SJSA1 (cell line): Measurements from ENCODE around the gene CER1. TPM values are rescaled to one million over a fixed set of nuclear protein-coding genes. Genes with fewer than 3 reads are reported as not detected.

Experiments used
- DNase-seq, 2 experiments: peaks; one replicate each; pipeline ENCODE4 v3.0.0-alpha.2; 2015 to 2020; ENCODE audit warnings: low spot score in 2 of 2, low read depth in 1 of 2
- H3K27ac ChIP-seq: fragments of 250-450 bp; sonication (Bioruptor Pico); 2 replicates; pipeline ENCODE4 v1.5.1; 2020; ENCODE audit warnings: mild to moderate bottlenecking, moderate library complexity
- H3K27me3 ChIP-seq: fragments of 250-450 bp; sonication (Bioruptor Pico); replicated peaks from 2 replicates; pipeline ENCODE4 v1.5.1; 2020; ENCODE audit warnings: mild to moderate bottlenecking, moderate library complexity
- H3K36me3 ChIP-seq: fragments of 250-450 bp; sonication (Bioruptor Pico); 2 replicates; pipeline ENCODE4 v1.5.1; 2020; ENCODE audit warnings: mild to moderate bottlenecking
- H3K4me1 ChIP-seq: fragments of 250-450 bp; sonication (Bioruptor Pico); replicated peaks from 2 replicates; pipeline ENCODE4 v1.6.1; 2021; ENCODE audit warnings: mild to moderate bottlenecking
- H3K4me3 ChIP-seq: fragments of 250-450 bp; sonication (Bioruptor Pico); 2 replicates; pipeline ENCODE4 v1.5.1; 2020; ENCODE audit warnings: mild to moderate bottlenecking
- H3K9me3 ChIP-seq: fragments of 250-450 bp; sonication (Bioruptor Pico); replicated peaks from 2 replicates; pipeline ENCODE4 v1.5.1; 2020; ENCODE audit warnings: mild to moderate bottlenecking
- total RNA-seq: library from RNA; depleted of rRNA; stranded (reverse); fragments of >200 nt; shearing (Covaris generic); gene quantifications from 2 replicates; pipeline ENCODE4 v1.2.3, GENCODE V29; 2014

Gene CER1
- total RNA-seq, 1 experiment from 2014 or later: not detected

- Histone ChIP-seq H3K27ac (no peak overlapping the region), H3K4me3 (no peak overlapping the region), H3K9me3 (no peaks in the 10 kb centered on the region), H3K27me3 (no peaks in the 10 kb centered on the region), H3K36me3 (no peaks in the 10 kb centered on the region), H3K4me1 (no peaks in the 10 kb centered on the region)
- DNase-seq: no peak
Measured at GRCh38 chr9:14746626-14747025, 24.1 kb upstream of the CER1 start.

- Histone ChIP-seq H3K27ac (no peak overlapping the region), H3K4me1 (no peaks in the 10 kb centered on the region), H3K9me3 (no peaks in the 10 kb centered on the region), H3K4me3 (no peak overlapping the region), H3K27me3 (no peaks in the 10 kb centered on the region), H3K36me3 (no peaks in the 10 kb centered on the region)
- no peak for DNase-seq
Measured at GRCh38 chr9:14744768-14745167, 22.2 kb upstream of the CER1 start.

GRCh38 chr9:14741369-14741768, 18.8 kb upstream of the CER1 start:
- H3K4me3 ChIP-seq: no peak overlapping the region
- no peaks in the 10 kb centered on the region for H3K4me1 ChIP-seq
- H3K27ac ChIP-seq: no peak overlapping the region
- no peak for DNase-seq
- no peaks in the 10 kb centered on the region for H3K9me3 ChIP-seq
- no peaks in the 10 kb centered on the region for H3K27me3 ChIP-seq
- H3K36me3 ChIP-seq: no peaks in the 10 kb centered on the region

GRCh38 chr9:14733133-14733532, 10.6 kb upstream of the CER1 start:
- Histone ChIP-seq H3K27me3 (no peaks in the 10 kb centered on the region), H3K36me3 (no peaks in the 10 kb centered on the region), H3K9me3 (no peaks in the 10 kb centered on the region), H3K4me3 (no peak overlapping the region), H3K4me1 (no peaks in the 10 kb centered on the region), H3K27ac (no peak overlapping the region)
- DNase-seq: no peak

GRCh38 chr9:14731294-14731981, 8.9 kb upstream of the CER1 start:
- H3K27me3 ChIP-seq: no peaks in the 10 kb centered on the region
- DNase-seq: no peak
- H3K36me3 ChIP-seq: no peaks in the 10 kb centered on the region
- H3K9me3 ChIP-seq: no peaks in the 10 kb centered on the region
- H3K4me1 ChIP-seq: no peaks in the 10 kb centered on the region
- no peak overlapping the region for H3K4me3 ChIP-seq
- no peak overlapping the region for H3K27ac ChIP-seq

- Histone ChIP-seq H3K4me3 (no peak overlapping the region), H3K9me3 (no peaks in the 10 kb centered on the region), H3K27ac (no peak overlapping the region), H3K36me3 (no peaks in the 10 kb centered on the region), H3K4me1 (no peaks in the 10 kb centered on the region), H3K27me3 (no peaks in the 10 kb centered on the region)
- DNase-seq: no peak
Measured at GRCh38 chr9:14730461-14730898, 7.9 kb upstream of the CER1 start.

GRCh38 chr9:14723301-14723700, 768 bp upstream of the CER1 start:
- Histone ChIP-seq H3K36me3 (no peaks in the 10 kb centered on the region), H3K27ac (no peak overlapping the region), H3K4me3 (no peak overlapping the region), H3K27me3 (no peaks in the 10 kb centered on the region), H3K4me1 (no peaks in the 10 kb centered on the region), H3K9me3 (no peaks in the 10 kb centered on the region)
- no peak for DNase-seq

GRCh38 chr9:14719231-14719923, 3.2 kb downstream of the CER1 start:
- Histone ChIP-seq H3K27ac (no peak overlapping the region), H3K9me3 (no peaks in the 10 kb centered on the region), H3K27me3 (no peaks in the 10 kb centered on the region), H3K36me3 (no peaks in the 10 kb centered on the region), H3K4me3 (no peak overlapping the region), H3K4me1 (no peaks in the 10 kb centered on the region)
- DNase-seq: no peak

- H3K4me3 ChIP-seq: no peak overlapping the region
- DNase-seq: no peak
- H3K27ac ChIP-seq: no peak overlapping the region
- no peaks in the 10 kb centered on the region for H3K4me1 ChIP-seq
- H3K27me3 ChIP-seq: no peaks in the 10 kb centered on the region
- H3K36me3 ChIP-seq: no peaks in the 10 kb centered on the region
- H3K9me3 ChIP-seq: no peaks in the 10 kb centered on the region
Measured at GRCh38 chr9:14715102-14715501, 7.4 kb downstream of the CER1 start.

- DNase-seq: no peak
- Histone ChIP-seq H3K36me3 (no peaks in the 10 kb centered on the region), H3K4me3 (no peak overlapping the region), H3K9me3 (no peaks in the 10 kb centered on the region), H3K27ac (no peak overlapping the region), H3K4me1 (no peaks in the 10 kb centered on the region), H3K27me3 (no peaks in the 10 kb centered on the region)
Measured at GRCh38 chr9:14713187-14713767, 9.3 kb downstream of the CER1 start.

- H3K36me3 ChIP-seq: no peaks in the 10 kb centered on the region
- H3K4me3 ChIP-seq: no peak overlapping the region
- no peak for DNase-seq
- H3K27me3 ChIP-seq: no peaks in the 10 kb centered on the region
- no peaks in the 10 kb centered on the region for H3K4me1 ChIP-seq
- H3K27ac ChIP-seq: no peak overlapping the region
- no peaks in the 10 kb centered on the region for H3K9me3 ChIP-seq
Measured at GRCh38 chr9:14710804-14711203, 11.7 kb downstream of the CER1 start.

- H3K27ac ChIP-seq: no peak overlapping the region
- no peak for DNase-seq
- H3K4me1 ChIP-seq: no peaks in the 10 kb centered on the region
- no peaks in the 10 kb centered on the region for H3K9me3 ChIP-seq
- no peaks in the 10 kb centered on the region for H3K36me3 ChIP-seq
- no peaks in the 10 kb centered on the region for H3K27me3 ChIP-seq
- no peak overlapping the region for H3K4me3 ChIP-seq
Measured at GRCh38 chr9:14706530-14707140, 15.9 kb downstream of the CER1 start.

GRCh38 chr9:14705079-14705478, 17.5 kb downstream of the CER1 start:
- no peaks in the 10 kb centered on the region for H3K9me3 ChIP-seq
- no peak overlapping the region for H3K27ac ChIP-seq
- no peaks in the 10 kb centered on the region for H3K27me3 ChIP-seq
- DNase-seq: no peak
- no peak overlapping the region for H3K4me3 ChIP-seq
- H3K4me1 ChIP-seq: no peaks in the 10 kb centered on the region
- no peaks in the 10 kb centered on the region for H3K36me3 ChIP-seq

GRCh38 chr9:14704281-14704680, 18.3 kb downstream of the CER1 start:
- no peak overlapping the region for H3K27ac ChIP-seq
- H3K9me3 ChIP-seq: no peaks in the 10 kb centered on the region
- H3K36me3 ChIP-seq: no peaks in the 10 kb centered on the region
- no peaks in the 10 kb centered on the region for H3K27me3 ChIP-seq
- H3K4me3 ChIP-seq: no peak overlapping the region
- no peak for DNase-seq
- no peaks in the 10 kb centered on the region for H3K4me1 ChIP-seq
